Stimulated activated naive CD4-positive, alpha-beta T cell treated with Interleukin-2 at 50 U/mL for 16 hours (primary cell): Measurements from ENCODE around the gene PARK7.
"Not testable (repeated sequence)": the region's sequence is repeated elsewhere in the genome, so short reads cannot be mapped to it uniquely, and the experiment has no call there.

Source experiments
- DNase-seq: peaks from one replicate; lab custom pipeline; 2025; lab: John Stamatoyannopoulos, UW

Gene PARK7

DNA sequence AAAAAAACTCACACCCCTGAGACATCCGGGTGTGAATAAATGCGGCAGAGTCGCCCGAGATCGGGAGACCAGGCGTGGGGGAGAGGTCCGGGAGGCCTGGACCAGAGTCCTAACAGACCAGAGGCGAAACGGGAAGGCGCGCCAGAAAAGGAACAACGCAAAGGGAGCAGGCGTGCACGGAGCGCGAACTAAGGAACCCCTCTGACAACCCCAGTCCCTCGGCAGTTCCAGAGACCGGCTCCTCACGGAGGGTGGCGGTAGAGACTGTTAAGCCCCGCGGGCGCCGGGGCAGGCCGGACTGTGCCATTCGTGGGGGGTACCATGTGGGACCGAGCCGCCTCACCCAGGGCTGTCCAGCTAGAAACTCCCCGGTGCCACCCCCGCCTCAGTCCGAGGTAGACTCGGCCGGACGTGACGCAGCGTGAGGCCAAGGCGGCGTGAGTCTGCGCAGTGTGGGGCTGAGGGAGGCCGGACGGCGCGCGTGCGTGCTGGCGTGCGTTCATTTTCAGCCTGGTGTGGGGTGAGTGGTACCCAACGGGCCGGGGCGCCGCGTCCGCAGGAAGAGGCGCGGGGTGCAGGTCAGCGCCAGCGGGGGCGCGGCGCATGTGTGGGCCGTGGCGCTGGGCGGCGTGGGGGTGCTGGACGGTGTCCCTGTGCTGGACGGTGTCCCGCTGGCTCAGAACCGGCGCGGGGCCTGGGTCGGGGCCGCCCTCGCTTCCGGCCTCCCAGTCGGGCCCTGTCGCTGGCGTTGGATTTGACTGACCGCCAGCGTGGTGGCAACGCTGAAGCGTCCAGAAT is at the start of gene PARK7:
TSS of gene PARK7 (plus strand) at position 496 of the 798 bp plus-strand sequence. CDS start 1,075 bp downstream, outside the sequence.
- peak; percentile 100 for DNase-seq

DNA sequence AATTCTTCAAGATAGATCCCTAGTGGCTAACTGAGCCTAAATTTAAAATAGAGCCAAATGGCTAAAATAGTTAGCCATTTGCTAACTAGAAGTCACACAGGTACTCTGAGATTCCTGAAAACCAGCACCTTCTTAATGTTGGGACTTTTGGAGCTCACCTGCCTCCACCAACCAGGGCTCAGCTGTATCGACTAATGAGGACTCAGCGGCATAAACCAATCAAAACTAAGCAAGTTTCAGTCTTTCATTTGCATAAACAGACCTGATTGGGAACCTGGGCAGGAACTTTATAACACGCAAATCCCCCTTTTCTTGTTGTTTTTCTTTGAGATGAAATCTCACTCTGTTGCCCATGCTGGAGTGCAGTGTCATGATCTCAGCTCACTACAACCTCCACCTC is 49.4 kb upstream of the PARK7 start:
- DNase-seq = no peak

DNA sequence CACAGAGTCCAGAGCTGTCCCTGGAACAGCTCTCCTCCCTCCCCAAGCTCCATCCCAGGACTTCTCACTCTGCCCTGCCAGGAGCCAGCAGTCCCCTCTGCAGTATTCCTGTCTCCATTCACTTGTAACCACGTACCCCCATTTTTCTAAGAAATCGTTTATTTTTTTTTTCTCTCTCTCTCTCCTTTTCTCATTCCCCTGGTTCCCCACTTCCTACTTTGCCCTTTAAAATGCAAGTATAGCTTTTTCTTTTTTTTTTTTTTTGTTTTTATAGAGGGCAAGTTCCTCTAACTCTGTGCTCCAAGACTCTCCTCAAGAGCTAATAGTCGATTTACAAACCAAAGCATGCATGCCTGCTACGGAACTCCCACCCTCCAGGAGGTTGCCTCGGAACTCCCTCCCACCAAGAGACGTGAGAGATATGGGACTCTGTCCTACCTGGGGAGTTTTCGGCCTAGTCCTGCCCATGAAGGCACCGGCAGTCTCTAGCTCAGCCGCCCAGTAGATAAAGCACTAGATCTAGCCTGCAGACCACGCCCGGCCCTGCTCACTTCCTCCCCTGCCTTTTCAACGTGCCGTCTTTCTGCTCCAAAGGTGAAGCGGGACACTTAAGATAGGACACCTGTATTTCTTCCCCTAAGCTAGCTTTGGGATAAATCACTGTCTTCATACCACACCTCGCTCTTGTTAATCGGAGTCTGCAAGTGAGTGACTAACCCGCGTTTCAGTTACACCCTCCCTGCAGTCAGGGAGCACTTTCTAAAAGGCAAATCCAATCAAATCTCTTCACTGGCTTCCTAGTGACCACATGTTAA is 48.6 kb upstream of the PARK7 start:
- peak; percentile 7 for DNase-seq

DNA sequence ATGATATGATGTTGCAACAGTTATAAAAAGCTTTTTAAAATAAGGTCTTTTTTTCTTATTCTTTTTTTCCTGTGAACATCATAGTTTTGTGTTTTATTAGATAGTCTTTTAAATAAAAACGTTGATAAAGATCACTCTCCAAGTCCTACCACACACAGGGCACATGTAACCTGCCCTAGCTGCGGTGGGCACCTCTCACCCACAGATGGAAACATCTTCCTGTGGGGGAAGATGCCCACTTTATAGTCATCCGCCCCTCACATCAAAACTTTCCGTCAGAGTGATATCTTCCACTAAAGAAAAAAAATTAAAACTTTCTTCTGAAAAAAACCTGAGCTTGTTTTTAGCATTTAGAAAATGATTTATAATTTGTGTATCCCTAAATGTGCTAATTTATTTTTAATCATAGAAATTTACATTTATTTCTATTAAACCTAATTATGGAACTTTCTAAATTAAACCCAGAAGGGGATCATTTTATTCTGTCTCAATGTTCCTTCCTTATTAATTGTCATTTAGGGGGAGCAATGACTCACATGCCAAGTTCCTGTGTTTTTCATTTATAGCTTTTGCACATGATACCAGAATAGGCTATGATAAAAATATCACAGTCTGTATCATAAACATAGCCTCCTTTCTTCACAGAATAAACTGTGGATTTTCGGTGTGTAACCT is 45.5 kb upstream of the PARK7 start:
- DNase-seq = peak; percentile 33

DNA sequence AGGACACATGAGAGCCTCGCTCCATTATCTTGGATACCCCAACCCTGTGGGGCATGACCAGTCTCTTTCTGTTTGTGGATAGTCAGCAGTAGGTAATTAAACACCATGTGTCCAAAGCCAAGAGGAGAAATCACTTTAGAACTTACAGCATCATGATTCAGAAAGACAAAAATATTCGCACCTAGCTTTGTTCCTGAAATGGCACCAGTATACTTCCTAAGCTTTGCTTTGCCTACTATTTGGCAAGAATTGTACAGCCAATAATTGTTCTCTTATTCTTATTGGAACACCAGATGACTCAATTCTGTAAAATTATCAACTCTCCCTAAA is 45.0 kb upstream of the PARK7 start:
- DNase-seq = no peak

DNA sequence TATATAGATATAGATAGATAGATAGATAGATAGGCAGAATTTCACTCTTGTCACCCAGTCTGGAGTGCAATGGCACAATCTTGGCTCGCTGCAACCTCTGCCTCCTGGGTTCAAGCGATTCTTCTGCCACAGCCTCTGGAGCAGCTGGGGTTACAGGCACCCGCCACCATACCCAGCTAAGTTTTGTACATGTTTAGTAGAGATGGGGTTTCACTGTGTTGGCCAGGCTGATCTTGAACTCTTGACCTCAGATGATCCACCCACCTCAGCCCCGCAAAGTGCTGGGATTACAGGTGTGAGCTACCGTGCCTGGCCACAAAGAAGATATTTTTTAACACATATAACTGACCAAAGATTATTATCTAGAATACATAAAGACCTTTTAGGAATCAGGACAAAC is 43.5 kb upstream of the PARK7 start:
- DNase-seq = not testable (repeated sequence)

DNA sequence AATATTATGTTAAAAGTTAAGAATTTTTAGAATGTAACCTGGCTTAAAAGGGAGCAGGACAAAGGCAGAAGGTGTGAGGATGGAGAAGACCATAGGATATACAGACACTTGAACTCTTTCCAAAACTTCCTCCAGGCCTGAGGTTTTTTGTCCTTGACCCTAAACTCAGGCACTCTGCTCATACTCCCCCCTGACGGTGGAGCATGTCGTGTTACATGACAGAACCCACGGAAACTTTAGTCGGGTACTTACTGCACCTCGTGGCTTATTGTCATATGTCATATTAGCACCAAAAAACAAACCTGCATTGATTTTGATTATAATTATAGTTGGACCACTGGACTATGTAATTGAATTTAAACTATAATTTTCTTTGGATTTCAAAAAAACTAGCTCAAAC is 41.6 kb upstream of the PARK7 start:
- DNase-seq = no peak

DNA sequence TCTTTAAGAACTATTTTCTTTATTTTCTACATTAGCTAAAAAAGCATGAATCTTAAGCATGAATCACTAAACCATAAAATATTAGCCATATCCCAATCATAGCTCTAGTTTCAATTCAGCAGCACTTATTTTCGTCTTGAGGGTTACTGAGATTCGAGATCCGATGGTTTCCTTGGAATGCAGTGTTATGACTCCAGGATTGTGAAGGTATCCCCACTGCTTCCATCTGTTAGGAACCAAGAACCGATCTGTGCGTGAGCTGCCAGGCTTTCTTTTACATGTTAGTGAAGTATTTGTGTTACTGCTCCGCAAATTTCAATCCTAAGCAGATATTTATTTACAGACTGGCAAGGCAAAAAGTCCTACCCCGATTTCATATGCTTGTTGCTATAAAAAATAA is 39.7 kb upstream of the PARK7 start:
- no peak for DNase-seq

DNA sequence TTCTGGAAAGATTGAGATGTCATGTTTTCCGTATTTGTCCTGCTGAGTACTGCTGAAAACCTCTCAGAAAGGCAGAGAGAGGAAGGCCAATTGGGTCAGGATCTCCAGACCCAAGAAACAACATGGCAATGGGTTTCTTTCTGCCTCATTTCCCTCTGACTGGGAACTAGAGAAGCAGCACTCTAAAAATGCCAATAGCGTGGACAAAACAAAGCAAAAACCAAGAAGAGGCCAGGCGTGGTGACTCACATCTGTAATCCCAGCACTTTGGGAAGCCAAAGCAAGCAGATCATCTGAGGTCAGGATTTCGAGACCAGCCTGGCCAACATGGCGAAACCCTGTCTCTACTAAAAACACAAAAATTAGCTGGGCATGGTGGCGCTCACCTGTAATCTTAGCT is 39.2 kb upstream of the PARK7 start:
- DNase-seq = no peak

DNA sequence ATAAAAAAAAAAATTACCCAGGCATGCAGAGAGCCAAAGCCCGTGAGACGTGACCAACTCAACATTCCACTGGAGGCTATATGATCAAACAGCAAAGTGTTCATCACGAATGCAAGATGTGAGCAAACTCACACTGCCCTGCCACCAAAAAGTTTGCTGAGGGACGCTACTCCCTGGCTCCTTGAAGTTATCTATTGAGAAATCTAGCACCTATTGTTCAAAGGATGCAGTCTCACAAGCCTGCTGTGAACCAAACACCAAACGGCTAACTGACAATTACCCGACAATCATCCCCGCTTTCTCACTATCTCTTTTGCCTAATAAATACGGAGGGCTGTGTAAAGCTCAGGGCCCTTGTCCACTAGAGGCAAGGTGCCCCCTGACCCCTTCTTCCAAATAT is 34.5 kb upstream of the PARK7 start:
- DNase-seq = not testable (repeated sequence)

DNA sequence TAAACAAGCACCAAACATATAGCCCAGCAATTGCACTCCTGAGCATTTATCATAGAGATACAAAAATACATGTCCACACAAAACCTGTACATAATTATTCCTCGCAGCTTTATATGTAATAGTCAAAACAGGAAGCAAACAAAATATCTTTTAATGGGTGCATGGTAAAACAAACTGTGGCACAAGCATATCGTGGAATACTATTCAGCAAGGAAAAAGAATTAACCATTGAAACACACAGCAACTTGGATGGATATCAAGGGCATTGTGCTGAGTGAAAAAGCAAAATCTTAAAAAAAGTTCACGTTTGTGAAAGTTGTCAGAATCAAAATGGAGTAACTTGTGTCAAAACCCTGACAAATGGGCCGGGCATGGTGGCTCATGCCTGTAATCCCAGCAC is 33.3 kb upstream of the PARK7 start:
- no peak for DNase-seq

DNA sequence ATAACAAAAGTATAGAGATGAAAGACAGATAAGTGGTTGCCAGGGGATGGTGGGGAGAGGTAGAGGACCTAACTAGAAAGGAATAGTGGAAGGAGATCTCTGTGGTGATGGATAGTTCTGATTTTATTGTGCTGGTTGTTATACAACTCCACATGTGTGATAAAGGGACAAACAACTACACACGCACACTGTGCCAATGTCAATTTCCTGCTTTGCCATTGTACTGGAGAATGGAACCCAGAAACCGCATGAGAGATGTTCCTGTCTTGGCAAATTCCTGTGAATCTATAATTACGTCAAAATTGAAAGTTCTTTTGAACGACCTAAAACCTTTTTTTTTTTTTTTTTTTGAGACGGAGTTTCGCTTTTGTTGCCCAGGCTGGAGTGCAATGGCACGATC is 31.9 kb upstream of the PARK7 start:
- DNase-seq = no peak

DNA sequence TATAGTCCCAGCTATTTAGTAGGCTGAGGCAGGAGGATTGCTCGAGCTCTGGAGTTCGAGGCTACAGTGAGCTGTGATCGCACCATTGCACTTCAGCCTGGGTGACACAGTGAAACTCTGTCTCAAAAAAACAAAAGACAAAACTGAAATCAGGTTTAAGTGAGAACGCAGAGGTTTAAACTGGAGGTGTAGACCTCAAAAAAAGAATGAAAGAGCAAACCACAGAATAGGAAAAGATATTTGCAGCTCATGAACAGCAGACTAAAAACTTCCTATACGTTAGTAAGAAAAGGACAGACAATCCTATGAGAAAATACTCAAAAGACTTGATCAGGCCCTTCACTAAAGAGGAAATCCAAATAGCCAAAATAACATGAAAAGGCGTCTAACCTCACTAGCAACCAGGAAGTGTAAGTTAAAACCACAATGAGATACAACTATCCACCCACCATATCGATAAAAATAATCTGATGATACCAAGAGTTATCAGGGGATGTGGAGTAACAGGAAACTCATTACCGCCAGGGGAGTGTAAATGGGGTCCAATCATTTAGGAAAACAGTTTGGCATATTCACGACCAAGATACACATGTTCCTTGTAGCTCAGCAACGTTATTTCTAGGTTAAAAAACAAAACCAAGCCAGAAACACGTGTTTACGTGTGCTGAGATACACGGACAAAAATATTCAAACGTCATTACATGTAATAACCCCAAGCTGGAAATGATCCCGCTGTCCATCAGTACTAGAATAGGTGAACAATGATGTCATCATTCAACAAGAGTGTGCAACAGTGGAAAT is 30.7 kb upstream of the PARK7 start:
- DNase-seq = peak; percentile 34

DNA sequence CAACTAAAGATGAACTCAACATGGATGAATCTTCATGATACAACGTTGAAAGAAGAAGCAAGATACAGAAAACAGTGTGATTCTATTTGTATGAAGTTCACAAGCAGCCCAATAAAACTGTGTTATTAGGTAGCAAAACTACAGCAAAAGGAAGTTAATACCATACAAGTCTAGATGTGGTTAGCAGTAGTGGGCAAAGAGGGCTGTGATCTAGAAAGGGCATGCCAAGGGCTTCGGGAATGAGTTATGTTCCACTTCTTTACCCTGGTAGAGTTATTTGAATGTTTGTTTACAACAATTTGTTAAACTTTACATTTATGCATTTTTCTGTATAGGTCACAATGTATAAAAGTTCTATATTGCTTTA is 30.1 kb upstream of the PARK7 start:
- no peak for DNase-seq

DNA sequence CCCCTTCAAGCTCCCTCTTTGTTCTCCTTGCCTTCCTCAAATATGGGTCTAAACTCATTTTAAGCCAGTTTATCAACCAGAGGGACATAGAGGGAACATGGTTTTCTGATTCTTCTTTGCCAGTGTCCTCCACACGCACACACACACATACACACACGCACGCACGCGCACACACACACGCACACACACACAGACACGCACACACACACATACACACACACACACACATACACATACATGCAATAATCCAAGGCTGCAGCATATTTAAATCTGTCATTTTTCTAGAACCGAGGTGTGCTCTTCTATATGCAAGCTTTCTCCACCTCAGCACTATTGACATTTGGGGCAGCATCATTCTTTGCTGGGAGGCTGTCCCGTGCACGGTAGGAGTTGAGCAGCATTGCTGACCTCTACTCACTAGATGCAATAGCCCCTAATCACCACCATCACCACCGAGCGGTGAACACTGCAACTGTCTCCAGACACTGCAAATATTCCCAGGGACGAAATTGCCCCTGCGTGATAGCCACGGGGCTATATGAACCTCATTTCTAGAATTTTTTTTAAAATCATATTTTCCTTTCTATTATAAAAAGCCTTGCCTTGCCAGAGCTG is 28.9 kb upstream of the PARK7 start:
- no peak for DNase-seq

DNA sequence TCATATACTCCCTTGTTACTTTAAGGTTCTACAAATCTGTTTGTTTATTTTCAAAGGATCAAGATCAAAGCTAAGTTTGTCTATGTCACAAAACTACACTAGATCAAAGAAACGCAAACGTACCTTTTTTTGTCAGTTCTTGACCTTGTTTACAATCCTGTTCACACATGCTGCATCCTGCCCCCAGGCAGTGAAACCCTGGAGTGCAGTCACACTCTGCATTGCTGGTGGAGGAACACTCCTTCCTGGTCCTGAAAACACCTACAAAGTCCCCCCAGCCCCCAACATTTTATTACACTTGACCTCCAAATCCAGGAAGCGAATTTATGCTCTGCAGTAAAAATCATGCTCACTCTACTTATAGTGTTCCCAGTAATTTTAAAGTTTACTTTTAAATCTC is 23.4 kb upstream of the PARK7 start:
- DNase-seq = no peak

DNA sequence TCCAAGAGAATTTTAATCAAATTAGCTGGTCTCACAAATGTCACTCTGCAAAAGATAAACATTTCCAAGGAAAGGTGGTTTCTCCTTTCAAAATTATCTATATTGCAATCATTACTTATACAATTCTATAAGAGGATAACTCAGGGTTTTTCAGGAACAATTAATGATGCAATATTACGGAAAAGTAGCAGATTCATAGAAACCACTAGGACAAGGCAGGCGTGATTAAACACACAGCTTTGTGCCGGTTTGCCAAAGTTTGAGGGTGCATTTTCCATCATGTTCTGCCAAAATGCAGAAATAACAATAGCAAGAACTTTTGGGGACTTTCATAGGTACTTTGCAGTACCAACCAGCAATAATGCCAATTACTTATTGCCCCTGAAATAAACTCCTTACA is 21.5 kb upstream of the PARK7 start:
- DNase-seq = no peak

DNA sequence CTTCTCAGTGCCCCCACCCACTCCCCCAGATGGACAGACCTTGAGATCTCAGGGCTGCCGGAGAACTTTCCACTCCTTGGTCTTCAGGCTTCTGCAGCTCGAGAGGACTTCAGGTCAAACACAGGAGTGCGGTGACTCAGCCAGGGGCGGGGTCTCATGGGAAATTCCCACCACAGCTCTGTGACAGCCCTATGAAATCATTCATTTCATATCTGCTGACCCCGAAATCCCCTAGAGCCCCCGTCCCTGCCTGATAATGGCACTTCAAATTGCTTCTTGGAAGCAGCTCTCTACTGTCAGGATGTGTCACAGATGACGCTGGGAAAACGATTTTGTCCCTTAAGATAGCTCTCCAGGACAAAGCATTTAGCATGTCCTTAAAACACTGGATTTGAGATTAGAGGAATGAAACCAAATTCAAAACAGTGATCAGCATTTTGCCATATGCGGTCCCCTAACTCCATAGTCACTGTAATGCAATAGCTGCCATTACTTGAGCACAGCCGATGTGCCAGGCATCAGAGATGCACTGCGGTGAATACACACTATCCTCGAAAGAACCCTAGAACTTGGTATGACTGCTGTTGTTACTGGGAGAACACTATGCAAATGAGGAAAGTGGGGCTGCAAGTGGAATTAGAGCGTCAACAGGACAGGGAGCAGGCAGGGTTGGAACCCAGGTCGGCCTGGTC is 20.6 kb upstream of the PARK7 start, which contains the start of gene TNFRSF9:
TSS of gene TNFRSF9 (minus strand) at position 95 of the 692 bp plus-strand sequence. CDS start 845 bp downstream, outside the sequence.
- peak; percentile 81 for DNase-seq

DNA sequence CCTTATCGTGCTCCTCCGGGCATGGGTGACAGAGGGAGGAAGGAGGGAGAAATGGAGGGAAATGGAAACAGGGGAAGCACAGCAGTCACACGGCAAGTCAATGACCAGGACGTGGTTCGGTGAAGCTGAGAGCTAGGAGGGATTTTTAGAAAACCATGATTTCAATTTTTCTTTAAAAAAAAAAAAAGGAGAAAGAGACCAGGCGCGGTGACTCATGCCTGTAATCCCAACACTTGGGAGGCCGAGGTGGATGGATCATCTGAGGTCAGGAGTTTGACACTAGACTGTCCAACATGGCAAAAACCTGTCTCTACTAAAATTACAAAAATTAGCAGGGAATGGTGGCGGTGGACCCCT is 20.1 kb upstream of the PARK7 start:
- no peak for DNase-seq

DNA sequence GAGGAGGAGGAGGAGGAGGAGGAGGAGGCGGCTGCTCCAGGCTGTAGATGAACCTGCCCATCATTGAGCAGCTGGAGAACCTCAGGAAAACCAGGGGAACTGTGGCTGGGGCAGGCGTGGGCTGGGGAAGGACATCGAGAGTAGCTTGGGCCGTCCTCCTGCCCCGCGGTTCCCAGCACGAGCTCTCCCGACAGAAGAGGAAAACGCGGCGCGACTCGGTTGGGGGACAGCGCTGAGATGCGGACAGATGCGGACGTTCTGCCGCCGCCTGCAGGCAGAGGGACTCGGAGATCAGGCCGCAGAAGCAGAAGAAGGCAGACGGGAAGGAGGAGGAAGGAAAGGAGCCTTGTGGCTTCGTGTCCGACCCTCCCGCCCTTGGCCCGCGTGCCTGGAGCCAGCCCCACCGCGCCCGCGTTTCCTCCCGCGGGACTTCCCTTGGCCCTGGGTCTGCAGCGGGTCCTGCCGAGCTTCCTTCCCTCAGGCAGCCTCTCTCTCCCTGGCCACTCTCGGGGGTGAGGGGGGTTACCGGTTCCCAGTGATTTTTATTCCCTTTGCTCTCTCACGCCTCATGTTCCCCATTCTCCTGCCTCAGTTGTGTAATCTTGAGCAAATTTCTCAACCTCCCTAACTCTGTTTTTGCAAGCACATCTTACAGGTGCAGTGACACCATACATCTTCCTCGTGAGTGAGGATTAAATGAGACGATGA is 19.1 kb upstream of the PARK7 start:
- peak; percentile 19 for DNase-seq
